GM18499 (cell line): ENCODE measurements around the gene HOXB1.
"Not testable (repeated sequence)": the region's sequence is repeated elsewhere in the genome, so short reads cannot be mapped to it uniquely, and the experiment has no call there.

Experiments
- ATAC-seq: cut with Tn5 transposase; IDR thresholded peaks from one replicate; pipeline ENCODE4 v1.9.1; 2021; ENCODE audit warnings: moderate number of reproducible peaks; ENCODE audit not compliant: insufficient read depth, unreplicated experiment

Gene HOXB1

GRCh38 chr17:48526608-48527546 lies 3.9 kb downstream of the HOXB1 start:
- ATAC-seq: no peak

- no peak for ATAC-seq
These were observed 7.8 kb downstream of the HOXB1 start for GRCh38 chr17:48523010-48523409.

- ATAC-seq: no peak
These were observed 8.7 kb downstream of the HOXB1 start for GRCh38 chr17:48522031-48522653.

DNA sequence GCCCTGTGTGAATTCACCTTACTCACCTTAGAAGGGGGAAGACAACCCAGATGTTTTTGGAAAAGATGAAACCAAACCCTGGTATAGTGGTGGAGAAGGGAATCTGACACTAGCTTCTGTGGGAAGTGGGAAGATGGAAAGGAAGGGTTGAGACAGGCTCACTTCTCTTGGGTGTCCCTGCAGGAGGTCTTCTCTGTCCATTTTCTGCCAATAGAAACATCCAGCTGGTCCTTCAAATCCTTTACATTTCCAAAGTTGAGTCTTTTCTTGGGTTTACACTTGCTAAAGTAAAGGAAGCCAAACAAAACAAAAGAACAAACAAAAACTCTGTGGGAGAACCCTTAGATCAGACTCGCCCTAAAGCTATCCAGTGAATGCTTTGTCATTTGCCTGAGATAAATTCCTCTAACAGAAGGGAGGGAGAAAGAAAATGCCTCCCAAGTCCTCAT lies 10.2 kb downstream of the HOXB1 start:
- ATAC-seq: no peak

DNA sequence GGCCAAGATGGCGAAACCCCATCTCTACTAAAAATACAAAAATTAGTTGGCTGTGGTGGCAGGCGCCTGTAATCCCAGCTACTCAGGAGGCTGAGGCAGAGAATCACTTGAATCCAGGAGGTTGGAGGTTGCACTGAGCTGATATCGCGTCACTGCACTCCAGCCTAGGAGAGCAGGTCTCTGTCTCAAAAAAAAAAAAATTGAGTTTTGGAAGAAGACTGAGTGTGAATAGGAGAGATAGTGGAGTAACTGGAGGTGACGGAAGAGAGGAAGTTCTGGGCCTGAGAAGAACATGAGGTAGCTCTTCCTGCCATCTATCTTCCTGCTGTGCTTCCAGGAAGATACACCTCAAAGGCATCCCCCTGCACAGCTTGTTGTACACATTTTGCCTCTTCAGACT lies 11.4 kb downstream of the HOXB1 start:
- ATAC-seq: no peak

DNA sequence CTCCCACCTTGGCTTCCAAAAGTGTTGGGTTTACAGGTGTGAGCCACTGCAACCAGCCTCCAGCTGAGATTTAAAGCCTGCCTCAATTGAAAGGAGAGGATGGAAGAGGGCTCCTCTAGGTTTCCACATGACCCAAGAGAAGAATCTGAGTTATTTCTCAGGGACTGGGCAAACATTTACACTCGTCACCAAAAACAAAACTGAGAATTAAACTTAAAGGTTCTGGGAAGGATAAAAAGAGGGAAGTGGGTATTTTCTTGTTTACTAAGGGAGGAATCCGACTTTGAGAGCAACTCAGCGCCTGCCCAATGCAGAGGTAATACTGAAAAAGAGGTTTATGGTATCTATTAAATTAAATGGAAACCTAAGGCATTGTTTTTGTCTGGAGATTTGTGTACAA lies 13.3 kb downstream of the HOXB1 start:
- ATAC-seq: no peak

- ATAC-seq: no peak
These were observed 14.6 kb downstream of the HOXB1 start for GRCh38 chr17:48515925-48516900.

- no peak for ATAC-seq
These were observed 16.3 kb downstream of the HOXB1 start for GRCh38 chr17:48514477-48514876.

- ATAC-seq: no peak
These were observed 16.9 kb downstream of the HOXB1 start for GRCh38 chr17:48513666-48514455.

DNA sequence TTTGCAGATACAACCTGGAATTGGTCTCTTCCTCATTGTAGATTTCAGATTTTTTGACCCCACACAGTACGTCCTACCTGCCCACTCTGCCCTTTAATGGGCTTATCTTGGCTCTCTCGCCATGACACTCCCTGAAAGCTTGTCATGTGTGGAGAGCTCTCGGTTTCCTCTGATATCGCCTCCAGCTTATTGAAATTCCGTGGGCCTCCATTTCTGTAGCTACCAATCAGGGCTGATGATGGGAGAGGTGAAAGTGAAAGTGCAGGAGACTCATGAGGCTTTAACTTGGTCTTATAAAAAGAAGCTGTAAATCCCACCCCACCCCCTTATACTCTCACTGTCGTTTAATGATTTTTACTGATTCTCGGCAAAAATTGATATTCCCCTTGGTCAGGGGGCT lies 17.7 kb downstream of the HOXB1 start:
- ATAC-seq: no peak

DNA sequence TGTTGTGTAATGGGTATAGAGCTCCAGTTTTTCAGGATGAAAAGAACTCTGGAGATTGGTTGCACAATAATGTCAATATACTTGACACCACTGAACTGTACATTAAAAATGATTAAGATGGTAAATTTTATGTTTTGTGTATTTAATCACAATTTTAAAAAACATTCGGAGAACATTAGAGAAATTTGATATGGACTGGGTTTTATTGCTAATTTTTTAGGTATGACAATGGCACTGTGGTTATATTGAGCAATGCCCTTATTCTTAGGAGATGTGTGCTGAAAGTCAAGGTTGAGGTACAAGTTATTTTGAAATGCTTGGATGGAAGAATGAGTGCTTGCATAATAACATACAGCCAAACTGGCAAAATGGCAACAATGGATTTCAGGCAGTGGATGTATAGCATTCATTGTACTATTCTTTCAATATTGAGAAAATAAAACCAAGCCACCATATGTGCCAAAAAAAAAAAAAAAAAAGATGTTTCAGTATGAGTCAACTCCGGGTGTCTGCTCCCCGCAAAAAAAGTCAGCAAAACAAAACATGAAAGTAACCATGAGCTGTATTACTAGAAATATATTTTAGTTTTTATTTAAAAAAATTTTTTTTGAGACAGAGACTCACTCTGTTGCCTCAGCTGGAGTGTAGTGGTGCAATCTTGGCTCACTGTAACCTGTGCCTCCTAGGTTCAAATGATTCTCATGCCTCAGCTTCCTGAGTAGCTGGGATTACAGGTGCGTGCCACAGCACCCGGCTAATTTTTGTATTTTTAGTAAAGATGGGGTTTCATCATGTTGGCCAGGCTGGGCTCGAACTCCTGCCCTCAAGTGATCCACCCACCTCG lies 19.8 kb downstream of the HOXB1 start:
- no peak for ATAC-seq

DNA sequence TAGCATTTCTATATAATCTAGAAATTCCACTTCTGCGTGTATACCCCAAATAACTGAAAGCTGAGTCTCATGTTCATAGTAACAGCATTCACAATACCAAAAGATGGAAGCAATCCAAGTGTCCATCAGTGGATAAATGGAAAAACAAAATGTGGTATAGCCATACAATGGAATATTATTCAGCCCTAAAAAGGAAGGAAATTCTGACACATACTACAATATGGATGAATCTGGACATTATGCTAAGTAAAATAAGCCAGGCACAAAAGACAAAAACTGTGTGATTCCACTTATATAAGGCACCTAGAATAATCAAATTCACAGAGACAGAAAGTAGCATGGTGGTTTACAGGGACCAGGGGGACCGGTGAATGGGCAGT lies 20.4 kb downstream of the HOXB1 start:
- no peak for ATAC-seq

DNA sequence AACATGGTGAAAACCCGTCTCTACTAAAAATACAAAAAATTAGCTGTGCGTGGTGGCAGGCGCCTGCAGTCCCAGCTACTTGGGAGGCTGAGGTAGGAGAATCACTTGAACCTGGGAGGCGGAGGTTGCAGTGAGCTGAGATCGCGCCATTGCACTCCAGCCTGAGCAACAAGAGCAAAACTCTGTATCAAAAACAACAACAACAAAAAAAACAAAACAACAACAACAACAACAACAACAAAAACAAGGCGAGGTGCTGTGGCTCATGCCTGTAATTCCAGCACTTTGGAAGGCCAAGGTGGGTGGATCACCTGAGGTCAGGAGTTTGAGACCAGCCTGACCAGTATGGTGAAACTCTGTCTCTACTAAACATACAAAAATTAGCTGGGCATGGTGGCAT lies 21.1 kb downstream of the HOXB1 start:
- not testable (repeated sequence) for ATAC-seq

- no peak for ATAC-seq
These were observed 24.6 kb downstream of the HOXB1 start for GRCh38 chr17:48506246-48506645.

DNA sequence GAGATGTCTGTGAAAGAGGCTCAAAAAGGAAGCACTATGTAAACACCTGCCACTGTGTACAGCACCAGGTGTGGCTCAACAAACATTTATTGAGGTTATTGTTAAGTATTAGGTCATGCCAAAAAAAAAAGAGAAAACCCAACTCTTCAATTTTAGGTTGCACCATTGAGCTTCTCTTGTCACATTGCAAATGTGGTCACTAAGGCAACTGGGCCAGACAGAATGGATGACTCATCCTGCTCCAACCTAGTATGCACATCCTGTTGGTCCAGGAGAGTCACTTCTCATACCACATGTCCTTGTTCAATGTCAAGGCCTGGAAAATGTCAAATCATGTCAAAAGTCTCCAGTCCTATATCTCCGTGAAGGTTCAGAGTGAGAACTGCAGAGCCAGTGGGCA lies 25.0 kb downstream of the HOXB1 start:
- peak; percentile 55 for ATAC-seq

- no peak for ATAC-seq
These were observed 25.9 kb downstream of the HOXB1 start for GRCh38 chr17:48504953-48505352.

DNA sequence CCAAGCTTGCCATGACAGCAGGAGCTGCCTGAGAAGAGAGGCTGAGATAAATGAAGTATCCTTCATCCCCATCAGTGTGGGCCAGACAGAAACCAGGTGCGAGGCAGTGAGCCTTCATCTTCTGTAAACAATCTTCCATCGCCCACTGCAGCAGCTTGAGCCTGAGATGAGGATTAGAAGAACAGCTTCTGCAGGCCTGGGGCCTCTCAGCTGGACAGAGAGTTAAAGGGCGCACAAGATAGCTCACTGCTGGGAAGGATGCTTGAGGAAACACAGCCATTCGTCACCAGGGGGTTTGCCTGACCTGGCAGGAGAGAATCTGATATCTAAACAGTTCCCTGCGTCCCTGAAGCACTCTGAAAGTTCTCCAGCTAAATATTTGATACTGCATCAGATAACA lies 27.1 kb downstream of the HOXB1 start:
- ATAC-seq: no peak

DNA sequence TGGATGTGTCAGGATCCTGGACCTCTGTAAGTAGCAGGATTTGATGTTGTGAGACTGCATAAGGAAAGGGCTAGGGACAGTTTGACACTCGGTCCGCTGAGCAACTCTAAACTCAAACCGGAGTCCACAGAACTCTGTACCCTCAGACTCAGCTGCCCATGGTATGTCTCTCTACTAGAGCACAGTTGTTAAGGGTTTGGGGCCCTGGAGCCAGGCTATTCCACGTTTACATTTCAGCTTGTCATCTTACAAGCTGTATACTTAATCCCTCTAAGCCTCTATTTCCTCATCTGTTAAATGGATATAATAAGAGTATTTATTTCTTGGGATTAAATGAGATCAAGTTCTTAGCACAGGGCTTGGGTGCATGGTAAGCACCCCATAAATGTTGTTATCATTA lies 27.9 kb downstream of the HOXB1 start:
- no peak for ATAC-seq

GRCh38 chr17:48502312-48502711 lies 28.5 kb downstream of the HOXB1 start:
- no peak for ATAC-seq
